HG02623 (cell line): ENCODE measurements around the gene COL16A1.
A peak's percentile ranks its signal among the peaks of the same experiment; 100 is the strongest.

Experiments
- ATAC-seq: cut with Tn5 transposase; IDR thresholded peaks from one replicate; pipeline ENCODE4 v1.9.1; 2021; ENCODE audit warnings: moderate library complexity; ENCODE audit not compliant: unreplicated experiment

COL16A1 gene

DNA sequence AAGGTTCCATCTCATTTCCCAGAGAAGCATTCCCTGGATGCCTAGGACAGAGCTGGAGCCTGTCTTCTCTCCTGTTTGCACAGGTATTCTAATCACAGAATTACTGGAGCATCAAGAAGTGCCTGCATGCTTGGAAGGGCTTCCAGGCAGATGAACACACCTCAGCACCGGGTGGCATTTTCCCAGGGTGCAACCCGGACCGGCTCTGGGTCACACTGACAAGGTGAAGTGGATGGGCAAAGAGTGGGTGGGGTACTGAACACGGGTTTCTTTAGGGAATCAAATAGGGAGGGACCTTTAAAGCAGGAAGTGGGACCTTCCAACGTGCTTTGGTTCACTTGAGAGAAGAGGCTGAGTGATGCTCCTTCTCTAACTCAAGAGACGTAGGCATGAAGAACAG, 52.1 kb downstream of the COL16A1 start:
- no peak for ATAC-seq

DNA sequence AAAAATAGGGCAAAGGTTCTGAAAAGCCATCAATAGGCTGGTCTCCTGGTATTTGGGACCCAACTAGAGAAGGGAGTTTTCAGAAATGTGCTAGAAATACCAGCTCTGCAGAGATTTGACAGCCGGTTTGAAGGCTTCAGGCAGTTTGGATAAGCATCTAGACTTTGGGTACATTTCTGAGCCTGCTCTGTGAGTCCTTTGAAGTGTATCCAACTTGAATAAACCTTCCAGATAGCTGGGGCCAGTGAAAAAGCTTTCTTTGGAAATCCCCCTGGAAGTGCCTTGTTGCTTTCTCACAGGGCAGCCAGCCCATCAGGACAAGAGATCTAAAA, 52.8 kb downstream of the COL16A1 start:
- no peak for ATAC-seq

DNA sequence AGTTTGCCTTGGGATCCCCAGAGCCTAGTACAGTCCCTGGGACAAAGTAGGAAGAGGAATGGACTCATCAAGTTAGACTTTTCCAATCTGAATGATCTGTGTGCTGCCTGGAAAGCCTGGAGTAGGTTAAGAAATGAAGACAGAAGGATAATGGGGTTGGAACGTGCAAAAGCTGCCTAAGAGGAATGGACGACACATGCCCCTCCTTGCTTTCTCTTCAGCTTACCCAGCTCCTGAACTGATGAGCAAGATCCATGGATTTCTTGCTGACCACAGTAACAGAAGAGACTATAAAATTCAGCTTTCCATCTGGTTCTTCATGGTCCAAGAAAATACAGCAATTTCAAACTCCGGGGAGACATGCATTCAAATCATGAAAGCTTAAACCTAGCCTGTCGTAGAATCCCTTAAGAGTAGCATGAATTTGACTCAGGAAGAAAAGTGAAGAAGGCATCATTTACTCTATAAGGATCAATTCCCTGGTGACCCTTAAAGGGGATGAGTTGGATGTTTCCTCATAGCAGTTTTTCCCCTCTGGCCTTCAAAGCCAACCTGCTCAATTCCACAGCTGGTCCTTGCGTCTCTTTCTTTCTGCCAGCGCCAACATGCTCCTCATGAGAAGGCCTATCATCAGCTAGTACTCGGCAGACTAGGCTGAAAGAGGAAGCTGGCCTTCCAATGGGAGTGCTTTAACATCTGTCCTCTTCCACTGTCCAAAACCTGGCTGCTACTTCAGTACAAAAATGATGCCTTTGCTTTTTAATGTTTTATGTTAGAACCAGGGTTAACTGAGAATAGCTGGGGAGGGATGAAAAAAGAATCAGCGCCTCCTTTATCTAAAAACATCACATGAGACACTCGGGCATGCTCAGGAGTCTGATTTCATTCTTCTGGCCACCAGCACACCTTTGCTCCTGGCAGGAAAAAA, 53.4 kb downstream of the COL16A1 start:
- ATAC-seq = no peak

DNA sequence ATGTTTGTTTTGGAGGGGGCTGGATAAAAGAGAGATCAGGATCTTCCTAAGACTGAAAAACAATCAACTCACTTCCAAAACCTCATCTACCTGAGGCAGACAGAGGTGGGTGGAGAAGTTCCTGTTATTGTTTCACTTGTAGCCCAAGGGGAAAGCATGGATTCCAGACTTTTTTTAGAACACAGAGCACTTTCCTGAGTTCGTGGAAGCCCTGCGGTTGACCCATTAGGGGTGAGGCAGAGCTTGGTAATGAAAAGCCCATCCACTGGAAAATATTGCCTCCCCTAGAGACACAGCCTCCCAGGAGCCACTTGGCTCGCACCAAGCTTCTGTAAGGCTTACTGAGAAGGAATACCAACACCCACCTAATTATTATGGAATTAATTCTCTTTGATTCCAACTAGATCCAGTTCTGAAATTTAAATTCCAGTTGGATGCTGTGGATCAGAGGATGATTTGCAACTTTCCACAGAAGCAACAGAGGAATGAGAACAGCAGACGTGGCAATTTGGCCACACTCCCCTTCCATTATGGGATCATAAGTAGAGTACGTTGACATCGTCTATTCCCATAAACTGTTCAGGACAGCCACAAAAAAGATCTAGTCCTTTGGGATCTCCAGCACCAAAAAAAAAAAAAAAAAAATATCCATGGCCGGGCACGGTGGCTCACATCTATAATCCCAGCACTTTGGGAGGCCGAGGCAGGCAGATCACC, 55.0 kb downstream of the COL16A1 start:
- no peak for ATAC-seq

DNA sequence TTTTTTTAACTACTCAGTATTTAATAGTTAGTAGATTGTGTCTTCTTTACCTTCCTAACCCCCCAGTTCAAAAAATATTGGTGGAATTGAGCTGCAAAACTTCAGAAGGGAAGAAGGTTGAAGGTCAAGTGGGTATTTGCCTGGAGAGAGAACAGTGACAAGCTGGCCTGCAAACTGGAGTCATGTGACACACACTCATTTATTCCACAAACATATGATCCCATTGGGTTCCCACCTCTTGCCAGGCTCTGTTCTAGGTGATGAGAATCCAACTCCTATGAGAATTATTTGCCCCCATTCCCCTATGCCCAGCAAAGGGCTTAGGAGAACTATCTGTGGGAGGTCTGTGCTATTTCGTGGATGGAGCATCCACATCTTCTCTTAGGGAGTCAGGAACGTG, 55.6 kb downstream of the COL16A1 start:
- no peak for ATAC-seq

DNA sequence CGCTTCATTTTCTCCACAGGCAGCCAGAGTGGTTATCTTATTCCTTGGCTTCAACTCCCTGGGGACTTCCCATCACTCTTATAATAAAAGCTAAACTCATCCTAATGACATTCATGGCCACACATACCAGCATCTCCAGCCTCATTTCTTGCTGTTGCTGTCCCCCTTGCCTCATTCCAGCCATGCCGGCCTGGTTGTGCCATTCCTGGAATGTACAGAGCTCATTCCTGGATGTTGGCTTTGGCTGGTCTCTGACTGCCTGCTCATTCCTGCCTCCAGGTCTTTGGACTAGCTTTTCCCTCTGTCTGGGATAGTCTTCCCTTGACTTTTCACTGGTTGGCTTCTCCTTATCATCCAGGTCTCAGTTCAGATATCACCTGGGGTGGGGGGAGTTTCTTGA, 56.7 kb downstream of the COL16A1 start:
- no peak for ATAC-seq

- ATAC-seq = no peak
Measured at GRCh38 chr1:31646259-31646960, 57.4 kb downstream of the COL16A1 start.

- ATAC-seq = no peak
Measured at GRCh38 chr1:31645274-31645568, 58.6 kb downstream of the COL16A1 start.

- peak; percentile 85 for ATAC-seq
Measured at GRCh38 chr1:31644560-31645273, 59.1 kb downstream of the COL16A1 start, which contains the start of gene PEF1. PEF1 (minus strand) TSS chr1:31644876; CDS start chr1:31644864, 12 bp downstream.

GRCh38 chr1:31643976-31644559, 59.7 kb downstream of the COL16A1 start:
- ATAC-seq = no peak

GRCh38 chr1:31642897-31643296, 60.9 kb downstream of the COL16A1 start:
- ATAC-seq = no peak

DNA sequence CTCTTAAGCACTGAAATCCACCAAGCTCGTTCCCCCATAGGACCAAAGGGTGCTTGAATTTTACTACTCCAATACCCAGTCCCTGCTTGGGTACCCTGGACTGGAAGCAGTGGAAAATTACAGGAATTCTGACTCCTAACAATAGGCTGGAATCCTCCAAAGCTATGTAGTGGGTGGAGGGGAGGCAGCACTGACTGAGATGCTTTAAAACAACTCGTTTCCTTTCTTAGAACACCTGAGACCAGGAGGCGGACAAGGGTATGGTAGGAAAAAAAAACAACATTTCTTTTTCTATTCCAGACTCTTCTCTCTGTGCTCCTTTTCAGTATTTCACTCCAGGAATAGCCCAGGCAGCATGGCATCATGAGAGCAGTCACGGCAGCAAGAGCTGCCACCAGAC, 61.5 kb downstream of the COL16A1 start:
- ATAC-seq = no peak

GRCh38 chr1:31640964-31641363, 62.9 kb downstream of the COL16A1 start:
- no peak for ATAC-seq

DNA sequence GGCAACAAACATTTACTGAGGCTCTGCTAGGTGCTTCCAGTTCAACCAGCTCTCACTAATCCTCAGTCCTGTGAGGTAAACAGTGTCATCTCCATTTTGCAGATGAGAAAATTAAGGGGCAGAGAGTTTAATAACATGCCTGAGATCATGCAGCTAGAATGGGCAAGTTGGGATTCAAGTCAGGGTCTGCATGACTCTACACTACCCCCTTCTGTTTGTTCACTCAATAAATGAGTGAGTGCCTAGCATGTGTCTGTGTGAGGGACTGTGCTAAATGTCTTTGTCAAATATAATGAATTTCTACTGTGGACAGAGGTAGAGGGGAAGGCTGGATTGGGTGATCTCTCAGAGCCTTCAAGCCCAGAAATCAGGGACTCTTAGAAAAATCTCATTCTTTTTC, 63.6 kb downstream of the COL16A1 start:
- no peak for ATAC-seq

DNA sequence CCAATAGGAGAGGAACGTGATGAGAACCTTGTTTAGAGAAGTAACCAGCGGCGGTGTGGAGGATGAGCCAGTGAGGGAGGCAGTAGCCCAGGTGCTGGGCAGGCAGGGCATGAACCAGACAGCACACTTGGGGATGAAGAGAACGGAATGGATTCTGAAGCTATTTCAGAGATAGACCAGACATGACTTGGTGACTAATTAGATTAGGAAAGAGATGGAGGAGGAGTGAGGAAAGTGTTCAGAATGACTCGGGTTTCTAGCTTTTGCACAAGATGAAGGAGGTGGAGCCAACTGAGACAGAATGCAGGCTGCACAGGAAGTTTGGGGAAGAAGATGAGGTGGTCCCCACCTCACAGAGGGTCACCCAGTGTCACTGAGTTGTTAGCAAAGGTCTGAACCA, 64.3 kb downstream of the COL16A1 start:
- ATAC-seq = no peak

DNA sequence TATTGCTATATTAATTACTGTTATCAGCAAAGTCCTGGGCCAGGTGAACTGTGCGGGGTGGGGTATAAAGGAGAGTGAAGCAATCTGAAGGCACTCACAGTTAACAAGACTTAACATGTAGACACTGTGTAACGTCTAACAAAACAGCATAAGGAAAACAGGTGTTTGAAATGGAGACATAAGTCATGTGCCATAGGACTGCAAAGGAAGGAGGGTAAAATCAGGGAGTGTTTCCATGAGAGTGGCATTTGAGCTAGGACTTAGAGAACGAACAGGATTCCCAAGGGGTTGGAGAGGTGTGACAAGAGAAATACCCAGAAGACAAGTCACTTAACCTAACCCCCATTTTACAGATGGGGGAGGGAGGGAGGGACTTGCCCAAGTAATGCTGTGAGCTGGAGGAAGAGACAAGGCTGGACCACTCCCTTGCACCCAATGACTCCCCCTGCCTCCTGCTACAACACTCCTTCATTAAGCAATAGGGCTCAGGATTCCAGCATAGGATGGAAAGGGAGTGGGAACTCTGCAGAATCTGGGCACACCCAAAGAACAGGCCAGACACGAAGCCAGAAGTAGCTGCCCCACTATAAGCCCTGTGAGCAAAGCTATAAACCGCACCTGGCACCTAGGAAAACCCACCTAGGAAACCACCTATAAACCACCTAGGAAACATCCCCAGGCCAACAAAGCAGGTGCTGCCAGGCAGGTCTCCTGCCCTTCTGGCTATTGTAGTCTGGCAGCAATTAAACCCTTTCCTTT, 65.7 kb downstream of the COL16A1 start:
- no peak for ATAC-seq

DNA sequence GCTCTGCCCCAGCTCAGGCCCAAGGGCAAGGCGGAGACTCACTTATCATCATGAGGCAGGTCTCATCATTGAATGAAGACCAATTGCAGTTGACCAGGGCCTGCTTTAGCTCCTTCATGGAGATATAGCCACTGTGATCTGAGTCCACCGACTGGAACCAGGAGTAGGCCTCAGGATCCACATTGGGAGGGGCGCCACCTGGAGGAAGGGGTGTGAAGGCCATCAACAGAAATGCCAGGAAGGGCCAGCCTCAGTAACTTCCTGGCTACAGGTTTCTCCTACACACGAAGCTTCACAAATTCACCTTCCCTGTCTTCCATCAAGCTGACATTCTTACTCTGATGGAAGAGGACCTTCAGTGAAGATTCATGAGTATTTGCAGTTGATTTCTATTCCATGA, 70.7 kb downstream of the COL16A1 start:
- ATAC-seq = no peak

GRCh38 chr1:31632649-31633048, 71.2 kb downstream of the COL16A1 start:
- ATAC-seq = no peak

- ATAC-seq = no peak
Measured at GRCh38 chr1:31628931-31629556, 74.8 kb downstream of the COL16A1 start.
